ENCODE results near the gene PTPRN2.
"Not testable (repeated sequence)": the region's sequence is repeated elsewhere in the genome, so short reads cannot be mapped to it uniquely, and the experiment has no call there.

PTPRN2 gene

DNA sequence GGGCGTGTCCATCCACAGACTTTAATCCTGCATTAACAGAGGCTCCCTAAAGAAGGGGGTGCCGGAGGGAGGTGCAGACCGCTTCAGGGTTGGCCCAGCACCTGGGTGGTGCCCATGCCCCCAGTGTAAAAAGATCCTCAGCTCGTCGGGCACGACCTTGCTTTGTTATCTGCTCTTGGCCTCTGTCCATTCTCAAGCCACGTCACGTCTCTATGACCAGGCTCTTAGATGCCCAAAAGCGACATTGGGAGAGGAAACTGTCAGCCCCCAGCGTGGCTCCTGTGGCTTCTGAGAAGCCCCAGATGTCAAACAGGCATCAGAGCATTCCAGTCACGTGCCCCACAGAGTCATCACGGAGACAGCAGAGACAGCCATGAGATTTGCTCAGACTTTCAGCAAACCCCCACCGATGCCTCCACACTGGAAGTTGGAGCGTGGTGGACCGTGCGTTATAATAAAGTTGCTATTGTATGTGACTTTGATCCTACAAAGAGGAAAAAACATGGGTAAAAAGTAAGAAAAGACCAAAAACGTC is 55.5 kb downstream of the PTPRN2 start:
- DNase-seq (ENCODE audit: low read depth), result no peak

DNA sequence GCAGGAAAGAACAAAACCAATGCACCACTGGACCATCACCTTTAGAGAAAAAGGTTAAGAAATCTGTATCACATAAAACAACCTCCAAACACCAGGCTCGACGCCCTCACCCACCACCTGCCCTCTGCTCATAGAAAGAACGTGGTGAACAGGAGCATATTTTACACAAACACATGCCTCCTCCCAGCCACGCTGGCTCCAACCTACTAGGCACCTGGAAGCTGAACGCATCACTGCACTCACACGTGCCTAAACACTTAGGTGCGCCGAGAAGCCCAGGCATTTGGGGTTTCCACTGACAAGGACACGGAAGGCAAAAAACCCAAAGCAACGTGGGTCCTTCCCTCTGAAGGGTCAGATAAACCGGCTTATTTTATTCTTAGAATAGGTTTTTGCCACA is 56.0 kb downstream of the PTPRN2 start:
- no peak for DNase-seq (ENCODE audit: low read depth)

DNA sequence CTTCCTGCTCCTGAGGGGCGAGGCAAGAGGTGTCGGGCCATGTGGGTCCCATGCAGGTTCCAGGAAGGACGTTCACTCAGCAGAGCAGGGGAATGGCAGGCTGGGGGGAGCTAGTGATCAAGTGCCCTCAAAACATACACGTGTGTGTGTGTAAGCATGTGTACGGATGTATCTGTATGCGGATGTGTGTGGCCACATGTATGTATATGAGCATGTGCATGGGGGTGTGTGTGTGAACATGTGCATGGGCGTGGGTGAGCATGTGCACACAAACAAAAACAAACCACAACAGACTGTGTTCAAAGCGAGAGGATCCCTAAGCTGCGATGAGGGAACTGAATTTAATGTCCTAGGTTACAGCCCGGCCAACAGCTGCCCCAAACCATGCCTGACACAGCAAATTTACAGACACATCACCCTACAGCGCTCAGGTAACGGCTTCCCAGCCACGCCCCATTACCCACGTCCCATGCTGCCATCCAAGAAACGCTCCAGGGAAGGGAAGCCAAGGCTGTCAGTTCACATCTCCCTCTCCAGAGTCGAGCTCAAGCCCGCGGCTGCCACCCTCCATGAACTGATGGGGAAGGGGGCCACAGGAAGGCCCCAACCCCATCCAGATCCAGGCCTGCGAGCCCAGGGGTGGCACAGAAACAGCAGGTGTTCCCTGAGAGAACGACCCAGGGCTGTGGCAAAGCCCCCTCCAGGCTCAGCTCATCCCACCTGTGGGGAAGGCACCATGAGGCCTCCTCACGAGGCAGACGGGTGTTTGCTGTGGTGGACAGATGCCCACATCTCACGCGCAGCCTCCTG is 56.6 kb downstream of the PTPRN2 start:
- no peak for DNase-seq (ENCODE audit: low read depth)

DNA sequence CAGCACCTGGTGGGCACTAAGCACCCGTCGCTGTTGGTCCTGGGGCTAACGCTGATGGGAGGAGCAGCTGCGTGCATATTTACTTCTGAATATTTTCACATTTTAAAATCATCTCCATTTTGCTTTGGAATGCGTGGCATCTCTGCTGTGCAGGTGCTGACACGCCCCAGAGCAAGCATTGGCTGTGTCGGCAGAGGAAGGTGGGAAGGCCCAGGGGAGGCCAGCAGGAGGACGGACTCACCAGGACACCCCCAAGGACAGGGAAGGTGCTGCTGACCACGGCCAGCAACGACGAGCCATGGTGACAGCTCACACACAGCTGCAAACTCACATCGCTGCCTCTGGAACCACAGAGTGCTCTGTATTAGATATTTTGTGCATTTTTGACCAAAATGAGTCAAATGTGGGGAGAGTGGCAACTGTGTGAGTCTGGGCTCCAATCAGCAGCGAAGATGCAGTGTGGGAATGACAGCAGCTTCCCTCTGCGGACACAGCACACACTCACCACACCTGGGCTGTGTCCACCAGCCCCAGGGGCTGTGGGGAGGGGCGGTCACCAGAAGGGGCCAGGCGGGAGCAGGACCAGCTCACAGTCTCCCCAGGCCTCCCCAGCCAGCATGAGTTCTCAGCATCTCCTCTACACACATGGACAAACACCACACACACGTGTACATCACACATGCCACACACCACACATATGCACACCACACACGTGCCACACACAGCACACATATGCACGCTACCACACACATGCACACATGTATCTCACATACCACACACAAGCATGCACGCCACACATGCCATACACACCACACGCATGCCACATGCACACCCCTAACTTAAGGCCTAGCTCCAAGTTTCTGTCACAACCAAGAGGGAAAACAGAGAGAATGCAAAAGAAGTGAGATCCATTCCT is 58.2 kb downstream of the PTPRN2 start:
- no peak for DNase-seq (ENCODE audit: low read depth)

DNA sequence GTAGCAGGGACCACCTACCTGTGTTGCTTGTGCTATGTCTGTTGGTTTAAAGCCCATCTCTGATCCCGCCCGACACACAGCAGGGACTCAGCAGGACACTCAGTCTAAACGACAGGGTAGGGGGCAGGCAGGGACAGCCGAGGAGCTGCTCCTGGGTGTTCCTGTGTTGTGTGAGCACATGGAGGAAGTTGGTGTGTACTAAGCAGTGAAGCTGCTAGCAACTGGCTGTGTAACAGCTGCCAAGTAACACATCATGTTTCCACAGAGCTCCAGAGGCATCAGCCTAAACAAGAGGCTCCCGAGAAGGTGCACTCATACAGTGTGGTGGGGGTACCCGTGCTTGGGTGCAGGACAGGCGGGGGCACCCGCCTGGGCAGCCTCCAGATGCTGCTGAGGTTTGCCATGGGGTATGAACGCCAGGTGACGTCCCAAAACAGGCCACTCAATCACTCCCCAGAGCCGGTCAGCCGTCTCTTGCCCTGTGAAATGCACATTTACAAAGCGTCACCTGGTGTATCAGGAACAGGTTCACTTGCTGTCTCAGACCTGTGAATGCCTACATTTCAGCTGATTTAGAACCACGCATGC is 59.6 kb downstream of the PTPRN2 start:
- no peak for DNase-seq (ENCODE audit: low read depth)

DNA sequence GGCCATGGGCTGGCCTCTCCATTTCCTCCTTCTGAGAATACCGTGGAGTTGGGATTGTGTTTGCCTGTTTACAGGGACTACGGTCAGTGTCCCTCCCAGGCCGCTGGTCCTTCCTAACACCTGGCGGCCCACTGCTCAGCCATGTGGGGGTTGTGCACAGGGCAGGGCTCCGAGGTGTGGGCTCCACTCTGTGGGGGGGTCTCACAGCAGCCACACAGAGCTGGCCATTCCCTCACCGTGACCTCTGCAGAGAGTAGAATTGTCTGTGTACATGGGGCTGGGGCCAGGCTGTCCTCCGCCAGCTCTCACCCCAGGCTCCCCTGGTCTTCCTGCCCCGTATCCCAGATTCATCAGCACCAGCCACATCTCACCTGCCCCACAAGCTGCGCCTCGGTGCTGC is 60.1 kb downstream of the PTPRN2 start:
- no peak for DNase-seq (ENCODE audit: low read depth)

DNA sequence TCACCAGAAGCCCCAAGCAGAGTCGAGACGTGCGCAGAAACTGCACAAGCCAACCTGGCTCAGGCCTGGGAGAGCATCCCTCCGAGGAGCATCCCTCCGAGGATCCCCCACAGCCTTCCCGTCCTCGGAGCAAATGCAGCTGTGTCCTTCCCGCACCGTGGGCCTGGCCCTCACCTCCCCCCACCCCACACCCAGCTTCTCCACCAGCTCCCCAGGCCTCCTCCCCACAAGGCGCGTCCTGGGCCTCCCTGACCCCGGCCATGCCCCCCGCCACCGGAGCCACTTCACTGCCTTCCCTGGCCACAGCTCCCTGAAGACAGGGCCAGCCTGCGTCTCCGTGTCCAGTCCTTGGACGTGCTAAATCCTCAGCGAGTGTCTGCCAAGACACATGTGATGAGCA is 60.6 kb downstream of the PTPRN2 start:
- DNase-seq (ENCODE audit: low read depth), result no peak

DNA sequence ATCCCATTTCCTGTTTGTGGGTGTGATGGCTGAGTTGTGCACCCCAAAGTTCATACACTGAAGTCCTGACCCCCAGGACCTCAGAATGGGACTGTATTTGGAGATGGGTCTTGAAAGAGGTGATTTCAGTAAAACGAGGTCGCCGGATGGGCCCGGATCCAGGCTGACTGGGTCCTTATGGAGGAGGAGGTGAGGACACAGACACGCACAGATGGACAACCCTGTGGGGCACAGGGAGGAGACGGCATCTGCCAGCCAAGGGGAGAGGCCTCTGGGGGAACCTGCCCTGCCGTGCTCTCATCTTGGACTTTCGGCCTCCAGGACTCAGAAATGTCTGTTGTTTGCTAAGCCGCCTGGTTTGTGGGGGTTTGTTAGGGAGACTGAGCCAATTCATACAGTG is 61.1 kb downstream of the PTPRN2 start:
- no peak for DNase-seq (ENCODE audit: low read depth)

DNA sequence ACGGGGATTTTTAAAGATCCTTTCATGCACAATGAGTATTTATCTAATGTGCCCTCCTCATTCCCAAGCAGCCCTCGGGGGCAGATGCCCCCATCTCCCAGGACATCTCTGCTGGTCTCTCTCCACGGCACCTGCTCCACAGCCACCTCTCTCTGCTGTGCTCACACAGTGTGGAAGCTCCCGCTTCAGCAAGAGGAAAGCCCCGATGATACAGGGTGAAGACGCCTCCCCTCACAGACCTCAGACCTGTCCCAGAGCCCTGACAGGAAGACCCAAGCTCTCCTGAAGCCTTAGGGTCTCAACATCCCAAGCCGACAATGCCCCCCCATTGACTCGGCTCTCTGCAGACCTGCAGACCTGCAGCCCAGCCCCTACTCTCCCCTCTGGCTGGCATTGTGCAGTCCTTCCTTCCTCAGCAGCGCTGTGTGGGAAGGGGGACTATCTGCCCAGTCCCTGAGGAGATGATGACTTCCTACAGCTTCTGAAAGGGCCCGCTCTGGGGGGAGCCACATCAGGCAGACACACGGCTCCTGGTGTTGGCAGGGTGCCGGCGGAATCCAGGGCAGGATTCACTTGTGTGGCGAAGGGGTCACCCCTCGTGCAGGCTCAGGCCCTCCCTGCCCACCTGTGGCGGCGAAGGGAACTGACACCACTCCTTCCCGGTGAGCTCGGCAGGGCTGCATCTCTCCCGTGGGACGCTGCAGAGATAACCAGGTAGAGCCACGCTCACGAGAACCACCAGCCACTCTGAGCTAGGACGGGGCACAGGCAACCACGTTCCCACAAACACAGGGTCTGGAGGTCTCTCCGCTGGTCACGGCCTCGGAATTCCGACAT is 61.8 kb downstream of the PTPRN2 start:
- no peak for DNase-seq (ENCODE audit: low read depth)

DNA sequence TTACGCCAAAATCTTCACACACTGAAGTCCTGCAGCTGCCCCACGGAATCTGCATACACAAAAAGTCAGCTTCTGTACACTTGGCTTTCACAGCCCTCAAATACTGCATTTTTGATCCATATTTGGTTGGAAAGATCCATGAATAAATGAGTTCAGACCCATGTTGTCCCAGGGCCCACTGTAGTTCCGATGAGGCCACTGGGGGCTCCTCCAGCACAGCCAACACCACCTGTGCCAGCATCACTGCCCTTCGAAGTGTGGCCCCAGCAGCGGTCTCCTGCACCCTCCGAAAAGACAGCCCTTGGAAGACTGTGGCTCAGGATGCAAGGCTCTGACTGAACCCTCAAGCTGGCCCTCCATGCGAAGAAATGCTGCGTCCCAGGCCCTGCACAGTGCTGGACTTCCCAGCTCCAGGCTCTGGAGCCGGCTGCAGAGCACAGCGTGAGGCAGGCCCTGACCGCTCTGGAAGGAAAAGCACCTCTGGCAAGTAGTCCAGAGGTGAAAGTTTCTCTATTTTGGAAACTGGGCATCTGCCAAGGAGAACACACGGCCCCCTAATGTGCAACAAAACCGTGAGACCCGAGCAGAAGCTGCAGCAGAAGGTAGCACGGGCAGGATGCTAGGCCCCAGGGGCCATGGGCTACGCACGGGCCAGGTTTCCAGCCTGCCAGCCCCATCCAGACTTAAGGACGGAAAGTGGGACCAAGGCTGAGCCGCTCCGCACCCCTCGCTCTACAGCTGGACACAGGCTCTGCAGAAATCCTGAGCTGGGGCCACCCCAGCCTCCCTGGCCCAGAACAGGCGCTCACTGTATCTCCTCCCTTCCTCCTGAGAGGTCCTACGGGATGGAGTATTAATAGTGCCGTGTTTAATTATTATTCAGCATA is 62.6 kb downstream of the PTPRN2 start:
- DNase-seq (ENCODE audit: low read depth), result no peak

DNA sequence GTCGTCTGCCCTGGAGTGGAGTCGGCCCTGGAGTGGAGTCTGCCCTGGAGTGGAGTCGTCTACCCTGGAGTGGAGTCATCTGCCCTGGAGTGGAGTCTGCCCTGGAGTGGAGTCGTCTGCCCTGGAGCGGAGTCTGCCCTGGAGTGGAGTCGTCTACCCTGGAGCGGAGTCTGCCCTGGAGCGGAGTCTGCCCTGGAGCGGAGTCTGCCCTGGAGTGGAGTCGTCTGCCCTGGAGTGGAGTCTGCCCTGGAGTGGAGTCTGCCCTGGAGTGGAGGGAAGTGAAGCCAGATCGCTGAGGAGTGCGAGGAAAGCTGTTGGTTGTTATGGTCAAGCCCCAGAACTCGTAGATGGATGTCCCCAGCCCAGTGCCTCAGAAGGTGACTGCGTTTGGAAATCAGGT is 63.3 kb downstream of the PTPRN2 start:
- DNase-seq (ENCODE audit: low read depth), result not testable (repeated sequence)

DNA sequence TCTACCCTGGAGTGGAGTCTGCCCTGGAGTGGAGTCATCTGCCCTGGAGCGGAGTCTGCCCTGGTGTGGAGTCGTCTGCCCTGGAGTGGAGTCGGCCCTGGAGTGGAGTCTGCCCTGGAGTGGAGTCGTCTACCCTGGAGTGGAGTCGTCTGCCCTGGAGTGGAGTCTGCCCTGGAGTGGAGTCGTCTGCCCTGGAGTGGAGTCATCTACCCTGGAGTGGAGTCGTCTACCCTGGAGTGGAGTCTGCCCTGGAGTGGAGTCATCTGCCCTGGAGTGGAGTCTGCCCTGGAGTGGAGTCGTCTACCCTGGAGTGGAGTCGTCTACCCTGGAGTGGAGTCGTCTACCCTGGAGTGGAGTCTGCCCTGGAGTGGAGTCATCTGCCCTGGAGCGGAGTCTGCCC is 63.7 kb downstream of the PTPRN2 start:
- DNase-seq (ENCODE audit: low read depth), result not testable (repeated sequence)

DNA sequence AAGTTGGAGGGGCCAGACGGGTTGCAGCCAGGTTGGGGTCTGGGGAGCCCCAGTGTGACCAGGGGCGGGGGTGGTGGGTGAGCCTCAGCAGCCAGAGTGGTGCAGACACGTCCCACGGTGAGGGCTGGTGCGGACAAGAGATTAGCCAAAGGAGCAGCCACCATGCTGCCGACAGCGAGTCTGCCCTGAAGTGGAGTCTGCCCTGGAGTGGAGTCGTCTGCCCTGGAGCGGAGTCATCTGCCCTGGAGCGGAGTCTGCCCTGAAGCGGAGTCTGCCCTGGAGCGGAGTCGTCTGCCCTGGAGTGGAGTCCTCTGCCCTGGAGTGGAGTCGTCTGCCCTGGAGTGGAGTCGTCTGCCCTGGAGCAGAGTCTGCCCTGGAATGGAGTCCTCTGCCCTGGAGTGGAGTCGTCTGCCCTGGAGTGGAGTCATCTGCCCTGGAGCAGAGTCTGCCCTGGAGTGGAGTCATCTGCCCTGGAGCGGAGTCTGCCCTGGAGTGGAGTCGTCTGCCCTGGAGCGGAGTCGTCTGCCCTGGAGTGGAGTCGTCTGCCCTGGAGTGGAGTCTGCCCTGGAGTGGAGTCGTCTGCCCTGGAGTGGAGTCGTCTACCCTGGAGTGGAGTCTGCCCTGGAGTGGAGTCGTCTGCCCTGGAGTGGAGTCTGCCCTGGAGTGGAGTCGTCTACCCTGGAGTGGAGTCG is 64.3 kb downstream of the PTPRN2 start:
- not testable (repeated sequence) for DNase-seq (ENCODE audit: low read depth)

DNA sequence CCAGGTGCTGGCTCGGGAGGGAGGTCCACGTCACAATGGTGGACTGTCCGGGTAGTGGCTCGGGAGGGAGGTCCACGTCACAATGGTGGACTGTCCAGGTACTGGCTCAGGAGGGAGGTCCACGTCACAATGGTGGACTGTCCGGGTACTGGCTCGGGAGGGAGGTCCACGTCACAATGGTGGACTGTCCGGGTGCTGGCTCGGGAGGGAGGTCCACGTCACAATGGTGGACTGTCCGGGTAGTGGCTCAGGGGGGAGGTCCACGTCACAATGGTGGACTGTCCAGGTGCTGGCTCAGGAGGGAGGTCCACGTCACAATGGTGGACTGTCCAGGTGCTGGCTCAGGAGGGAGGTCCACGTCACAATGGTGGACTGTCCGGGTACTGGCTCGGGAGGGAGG is 65.8 kb downstream of the PTPRN2 start:
- not testable (repeated sequence) for DNase-seq (ENCODE audit: low read depth)

DNA sequence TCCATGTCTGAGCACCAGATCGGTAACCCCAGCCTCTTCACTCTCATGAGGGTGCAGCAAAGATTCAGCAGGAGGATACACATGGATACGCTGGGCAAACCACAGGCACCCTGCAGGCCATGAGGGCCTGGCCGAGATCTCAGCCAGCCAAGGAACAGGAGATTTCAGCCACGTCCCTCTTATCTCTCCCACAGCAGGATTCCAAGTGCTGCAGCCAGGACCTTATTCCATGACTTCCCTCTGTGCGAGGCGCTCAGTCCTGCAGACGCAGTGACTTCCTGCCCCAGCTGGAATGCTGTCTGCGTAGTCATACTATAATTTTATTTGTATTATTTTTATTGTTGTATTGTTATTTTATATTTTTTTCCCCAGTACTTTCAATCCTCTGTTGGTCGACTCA is 66.8 kb downstream of the PTPRN2 start:
- DNase-seq (ENCODE audit: low read depth), result no peak

DNA sequence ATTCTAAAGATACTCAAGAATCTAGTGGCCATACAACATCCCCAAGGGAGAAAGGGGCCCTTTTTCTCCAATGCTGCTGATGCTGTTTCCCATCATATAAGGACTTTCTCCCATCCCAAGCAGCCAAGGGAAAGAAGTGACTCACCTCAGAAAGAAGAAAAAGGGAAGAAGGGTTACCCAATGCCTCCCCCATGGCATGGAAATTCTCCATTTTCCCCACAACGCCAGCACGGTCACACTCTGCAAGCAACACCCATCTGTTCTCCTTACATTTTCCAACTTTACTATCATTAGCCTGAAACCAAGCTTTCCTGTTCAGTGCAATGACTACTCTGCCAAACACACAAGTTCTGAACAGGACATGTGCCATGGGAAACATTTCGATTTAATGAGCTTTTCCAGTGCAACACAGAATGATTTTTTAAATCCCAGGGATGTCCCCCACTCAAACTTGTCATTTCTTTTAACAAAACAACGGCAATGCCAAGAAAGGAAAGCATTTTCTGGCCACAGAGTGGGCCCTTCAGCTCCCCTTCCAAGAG is 67.9 kb downstream of the PTPRN2 start:
- no peak for DNase-seq (ENCODE audit: low read depth)

DNA sequence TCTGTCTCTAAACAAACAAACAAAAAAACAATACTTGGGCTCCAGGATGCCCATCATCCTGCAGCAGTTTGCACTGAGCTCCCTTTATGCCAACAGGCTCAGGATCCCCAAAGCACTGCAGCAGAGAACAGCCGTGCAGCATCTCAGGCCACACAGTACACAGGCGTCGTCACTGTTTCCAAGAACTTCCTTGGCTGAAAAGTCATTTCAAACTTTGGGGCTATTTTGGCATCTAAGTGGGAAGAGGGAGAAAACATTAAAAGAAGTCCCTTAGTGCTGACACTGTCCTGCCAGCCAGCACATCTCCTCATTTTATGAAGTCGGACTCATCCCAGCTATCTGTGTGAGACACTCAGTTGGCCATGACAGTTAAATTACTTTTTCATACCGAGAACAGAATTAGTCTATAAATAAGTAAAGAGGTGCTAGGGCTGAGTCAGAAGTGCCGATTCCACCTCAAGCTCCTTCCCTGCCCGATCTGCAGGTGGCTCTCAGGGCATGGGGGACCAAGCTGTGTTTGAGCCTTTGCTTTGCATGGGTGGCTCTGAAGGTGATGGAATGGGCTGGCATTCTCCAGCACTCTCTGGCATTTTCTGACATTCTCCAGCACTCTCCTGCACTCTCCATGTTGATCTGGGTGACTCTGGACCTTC is 68.5 kb downstream of the PTPRN2 start:
- no peak for DNase-seq (ENCODE audit: low read depth)

DNA sequence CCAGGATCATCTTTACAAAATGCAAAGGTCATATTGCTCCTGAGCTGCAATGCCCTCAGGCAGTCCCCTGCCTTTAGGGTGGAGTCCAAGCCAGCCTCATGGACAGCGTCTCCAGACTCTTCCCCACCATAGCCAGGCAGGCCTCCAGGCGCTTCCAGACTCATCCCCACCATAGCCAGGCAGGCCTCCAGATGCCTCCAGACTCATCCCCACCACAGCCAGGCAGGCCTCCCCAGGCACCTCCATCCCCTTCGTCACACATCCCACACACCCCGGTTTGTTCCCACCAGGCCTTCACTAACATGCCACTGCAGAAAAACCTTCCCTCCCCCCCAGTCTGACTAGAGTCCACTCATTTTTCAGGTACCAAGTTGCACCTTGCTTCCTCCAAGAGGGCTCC is 70.1 kb downstream of the PTPRN2 start:
- DNase-seq (ENCODE audit: low read depth), result no peak

DNA sequence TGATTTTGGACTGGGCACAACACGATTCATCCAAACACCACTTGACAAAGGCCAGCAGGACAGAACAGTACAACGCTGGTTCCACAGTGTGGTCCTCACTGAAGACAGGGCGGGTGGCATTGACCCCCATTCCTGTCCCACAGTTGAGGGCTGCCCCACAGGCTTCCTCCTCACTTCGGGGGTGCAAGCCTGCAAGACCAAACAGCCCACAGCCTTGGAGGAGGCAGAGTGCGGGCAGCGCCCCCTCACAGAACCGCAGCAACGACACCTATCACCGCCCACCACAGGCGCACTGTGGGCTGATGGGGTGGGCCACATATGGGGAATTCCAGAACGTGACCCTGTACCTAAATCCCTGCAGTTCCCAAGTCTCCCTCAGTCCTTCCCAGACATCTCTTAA is 70.6 kb downstream of the PTPRN2 start:
- no peak for DNase-seq (ENCODE audit: low read depth)
